MM.1S (cell line): ENCODE results near the gene PLXNA4.

Experiments used
- DNase-seq: peaks from one replicate; pipeline ENCODE4 v3.0.0-alpha.2; 2015
- H2AFZ ChIP-seq: fragments of 300-600 bp; sonication (generic); 2 replicates; pipeline ENCODE4 v1.6.0; 2016; ENCODE audit warnings: antibody characterized with exemption, low read length
- H3F3A ChIP-seq: fragments of 300-600 bp; sonication (generic); 2 replicates; pipeline ENCODE4 v1.6.1; 2016; ENCODE audit warnings: mild to moderate bottlenecking, antibody characterized with exemption, low read length, moderate library complexity, mixed read lengths; ENCODE audit not compliant: insufficient read depth
- H3K27ac ChIP-seq: fragments of 300-600 bp; sonication (generic); 2 replicates; pipeline ENCODE4 v1.5.1; 2016; ENCODE audit warnings: mild to moderate bottlenecking, low read length
- H3K27me3 ChIP-seq: fragments of 300-600 bp; sonication (generic); replicated peaks from 2 replicates; pipeline ENCODE4 v1.6.0; 2016; ENCODE audit warnings: low read length; ENCODE audit not compliant: insufficient read depth
- H3K36me3 ChIP-seq: fragments of 300-600 bp; sonication (generic); replicated peaks from 2 replicates; pipeline ENCODE4 v1.6.1; 2016; ENCODE audit warnings: mild to moderate bottlenecking, low read length, mixed read lengths; ENCODE audit not compliant: insufficient read depth
- H3K4me1 ChIP-seq: fragments of 300-600 bp; sonication (generic); 2 replicates; pipeline ENCODE4 v1.6.1; 2016; ENCODE audit warnings: low read length, mixed read lengths
- H3K4me2 ChIP-seq: fragments of 300-600 bp; sonication (generic); 2 replicates; pipeline ENCODE4 v1.6.0; 2016; ENCODE audit warnings: low read depth, low read length
- H3K4me3 ChIP-seq: fragments of 300-600 bp; sonication (generic); 2 replicates; pipeline ENCODE4 v1.5.1; 2016; ENCODE audit warnings: low read length, mixed read lengths
- H3K79me2 ChIP-seq: fragments of 300-600 bp; sonication (generic); 2 replicates; pipeline ENCODE4 v1.6.1; 2016; ENCODE audit warnings: mixed run types, low read length, mixed read lengths
- H3K9ac ChIP-seq: fragments of 300-600 bp; sonication (generic); 2 replicates; pipeline ENCODE4 v1.6.1; 2016; ENCODE audit warnings: low read length, mixed read lengths
- H3K9me2 ChIP-seq: fragments of 300-600 bp; sonication (generic); replicated peaks from 2 replicates; pipeline ENCODE4 v1.6.1; 2016; ENCODE audit warnings: mild to moderate bottlenecking, low read length, mixed read lengths; ENCODE audit not compliant: insufficient read depth
- H3K9me3 ChIP-seq: fragments of 300-600 bp; sonication (generic); replicated peaks from 2 replicates; pipeline ENCODE4 v1.6.1; 2016; ENCODE audit warnings: mild to moderate bottlenecking, low read length, mixed read lengths; ENCODE audit not compliant: insufficient read depth
- H4K20me1 ChIP-seq: fragments of 300-600 bp; sonication (generic); 2 replicates; pipeline ENCODE4 v1.6.1; 2016; ENCODE audit warnings: mild to moderate bottlenecking, low read length, moderate library complexity, mixed read lengths; ENCODE audit not compliant: insufficient read depth
- CTCF ChIP-seq: fragments of 300-600 bp; sonication (generic); IDR thresholded peaks from 2 replicates; pipeline ENCODE4 v1.5.1; 2016; ENCODE audit warnings: antibody characterized with exemption, low read length, mixed read lengths
- EZH2 ChIP-seq: fragments of 300-600 bp; sonication (generic); optimal IDR thresholded peaks from 2 replicates; pipeline ENCODE3; 2017; ENCODE audit warnings: low read depth, mild to moderate bottlenecking, antibody characterized with exemption, low read length, mixed read lengths
- EZH2phosphoT487 ChIP-seq: fragments of 300-600 bp; sonication (generic); IDR thresholded peaks from 2 replicates; pipeline ENCODE4 v1.6.1; 2018; ENCODE audit warnings: antibody characterized with exemption, low read length

The PLXNA4 gene

GRCh38 chr7:132544999-132545398 lies 31.3 kb downstream of the PLXNA4 start:
- H4K20me1 ChIP-seq, result no peaks in the 10 kb centered on the region
- H2AFZ ChIP-seq, result no peak overlapping the region
- no peaks in the 10 kb centered on the region for H3K9me2 ChIP-seq
- no peaks in the 10 kb centered on the region for H3K36me3 ChIP-seq
- H3K4me1 ChIP-seq, result no peaks in the 10 kb centered on the region
- no peak overlapping the region for H3K4me2 ChIP-seq
- no peak overlapping the region for H3K4me3 ChIP-seq
- H3F3A ChIP-seq, result no peaks in the 10 kb centered on the region
- H3K27me3 ChIP-seq, result no peaks in the 10 kb centered on the region
- no peaks in the 10 kb centered on the region for H3K79me2 ChIP-seq
- no peak overlapping the region for H3K9ac ChIP-seq
- no peaks in the 10 kb centered on the region for H3K9me3 ChIP-seq
- no peak overlapping the region for H3K27ac ChIP-seq
- DNase-seq, result no peak
- TF ChIP-seq CTCF (no peak), EZH2phosphoT487 (no peak), EZH2 (no peak)

GRCh38 chr7:132544025-132544424 lies 32.2 kb downstream of the PLXNA4 start:
- no peaks in the 10 kb centered on the region for H3K79me2 ChIP-seq
- TF ChIP-seq EZH2, result no peak
- TF ChIP-seq EZH2phosphoT487, result no peak
- no peak for TF ChIP-seq CTCF

GRCh38 chr7:132542895-132543294 lies 33.4 kb downstream of the PLXNA4 start:
- H3K27me3 ChIP-seq, result no peaks in the 10 kb centered on the region
- no peaks in the 10 kb centered on the region for H4K20me1 ChIP-seq
- TF ChIP-seq EZH2, result no peak
- no peak for TF ChIP-seq CTCF
- no peak for TF ChIP-seq EZH2phosphoT487
- H3K4me3 ChIP-seq, result no peak overlapping the region
- no peaks in the 10 kb centered on the region for H3K79me2 ChIP-seq
- no peak for DNase-seq
- H3F3A ChIP-seq, result no peaks in the 10 kb centered on the region
- H3K36me3 ChIP-seq, result no peaks in the 10 kb centered on the region
- no peaks in the 10 kb centered on the region for H3K4me1 ChIP-seq
- no peaks in the 10 kb centered on the region for H3K9me3 ChIP-seq
- no peaks in the 10 kb centered on the region for H3K9me2 ChIP-seq
- no peak overlapping the region for H2AFZ ChIP-seq
- no peak overlapping the region for H3K27ac ChIP-seq
- H3K4me2 ChIP-seq, result no peak overlapping the region
- no peak overlapping the region for H3K9ac ChIP-seq

More at GRCh38 chr7:132544025-132544424, 32.2 kb downstream of the PLXNA4 start:
- Histone ChIP-seq H4K20me1 (no peaks in the 10 kb centered on the region), H3K4me1 (no peaks in the 10 kb centered on the region), H3K9ac (no peak overlapping the region), H3K4me3 (no peak overlapping the region), H3K27me3 (no peaks in the 10 kb centered on the region), H3K4me2 (no peak overlapping the region), H3K9me2 (no peaks in the 10 kb centered on the region), H3K9me3 (no peaks in the 10 kb centered on the region), H3K27ac (no peak overlapping the region), H3K36me3 (no peaks in the 10 kb centered on the region), H2AFZ (no peak overlapping the region), H3F3A (no peaks in the 10 kb centered on the region)
- no peak for DNase-seq
